ENCODE data around the gene COL13A1. TPM values are rescaled to one million over a fixed set of nuclear protein-coding genes. Genes with fewer than 3 reads are reported as not detected.

COL13A1 gene
- total and polyA plus RNA-seq, 5 experiments from 2014 or later: not detected

Other genes with a start within 250 kb of the COL13A1 start
- gene NEUROG3, start 228.5 kb upstream of the COL13A1 start, total RNA-seq: not detected
- gene NEUROG3, start 228.5 kb upstream of the COL13A1 start, polyA plus RNA-seq: under 1 TPM in 1 of 3 donors, not detected in 2; 0.28 TPM
- gene FAM241B, start 171.7 kb upstream of the COL13A1 start, total RNA-seq: 10 to 100 TPM; 11.2 to 15.2 TPM
- gene FAM241B, start 171.7 kb upstream of the COL13A1 start, polyA plus RNA-seq: 10 to 100 TPM; 12.3 to 18.5 (median 16.0) TPM